HEK293 (cell line): Measurements from ENCODE around the gene TBC1D5.
A peak's percentile ranks its signal among the peaks of the same experiment; 100 is the strongest.

Experiments
- CTCF ChIA-PET: fragments of 350-600 bp; formaldehyde crosslinking; extraction: SDS; loops from one replicate; lab custom pipeline; 2021; ENCODE audit warnings: antibody characterized with exemption; lab: Yijun Ruan, JAX
- POLR2A ChIA-PET: fragments of 300-600 bp; formaldehyde crosslinking; extraction: SDS; loops from one replicate; lab custom pipeline; 2020; ENCODE audit warnings: antibody characterized with exemption, inconsistent platforms; lab: Yijun Ruan, JAX
- H3K27ac ChIP-seq: fragments of 200-500 bp; sonication (Bioruptor generic); 2 replicates; pipeline ENCODE4 v1.5.1; 2014; ENCODE audit warnings: low read depth, low read length, control low read depth, inconsistent platforms; ENCODE audit errors: extremely low read depth
- H3K36me3 ChIP-seq, 2 experiments: fragments of 200-500 bp in 1 of 2; sonication (Bioruptor generic) in 1 of 2; 1 replicate in 1 of 2; 2 replicates in 1 of 2; pipeline ENCODE4 v1.5.1; 2014 to 2017; ENCODE audit warnings: inconsistent platforms in 2 of 2, low read length in 2 of 2; ENCODE audit not compliant: control insufficient read depth in 2 of 2, insufficient read depth in 1 of 2
- H3K4me1 ChIP-seq: fragments of 200-500 bp; sonication (Bioruptor generic); 2 replicates; pipeline ENCODE4 v1.5.1; 2014; ENCODE audit warnings: mild to moderate bottlenecking, low read length, inconsistent platforms; ENCODE audit not compliant: control insufficient read depth, insufficient read depth
- H3K4me3 ChIP-seq: 2 replicates; pipeline ENCODE4 v1.5.1; 2011; ENCODE audit warnings: low read depth, mild to moderate bottlenecking, control low read depth, low read length, moderate library complexity
- H3K9me3 ChIP-seq: fragments of 200-500 bp; sonication (Bioruptor generic); 2 replicates; pipeline ENCODE4 v1.5.1; 2014; ENCODE audit warnings: low read depth, low read length, inconsistent platforms; ENCODE audit not compliant: control insufficient read depth, insufficient read depth
- FEZF1 ChIP-seq: fragments of 450-650 bp; formaldehyde crosslinking; IDR thresholded peaks from 2 replicates; pipeline ENCODE4 v1.5.1; 2016; ENCODE audit warnings: missing biosample characterization, missing genetic modification characterization
- HOXC10 ChIP-seq: sonication (generic); formaldehyde crosslinking; IDR thresholded peaks from 2 replicates; pipeline ENCODE4 v1.8.1; 2023; ENCODE audit warnings: mild to moderate bottlenecking, missing genetic modification reagents
- HOXD13 ChIP-seq: sonication (generic); formaldehyde crosslinking; IDR thresholded peaks from 2 replicates; pipeline ENCODE4 v1.8.0; 2022; ENCODE audit warnings: missing genetic modification reagents, borderline replicate concordance
- OSR2 ChIP-seq: fragments of 450-650 bp; formaldehyde crosslinking; IDR thresholded peaks from 2 replicates; pipeline ENCODE4 v1.5.1; 2016; ENCODE audit warnings: missing biosample characterization, missing genetic modification characterization
- PRDM1 ChIP-seq: fragments of 450-650 bp; formaldehyde crosslinking; IDR thresholded peaks from 2 replicates; pipeline ENCODE4; 2016; ENCODE audit warnings: missing biosample characterization, missing genetic modification characterization
- PRDM4 ChIP-seq: fragments of 450-650 bp; formaldehyde crosslinking; IDR thresholded peaks from 2 replicates; pipeline ENCODE4 v1.5.1; 2017; ENCODE audit warnings: missing biosample characterization, missing genetic modification characterization
- PRDM6 ChIP-seq: fragments of 450-650 bp; formaldehyde crosslinking; IDR thresholded peaks from 2 replicates; pipeline ENCODE4 v1.5.1; 2017; ENCODE audit warnings: missing biosample characterization, missing genetic modification characterization
- SP7 ChIP-seq: fragments of 450-650 bp; formaldehyde crosslinking; IDR thresholded peaks from 2 replicates; pipeline ENCODE4 v1.5.1; 2016; ENCODE audit warnings: missing biosample characterization, missing genetic modification characterization
- ZBTB17 ChIP-seq: fragments of 450-650 bp; formaldehyde crosslinking; IDR thresholded peaks from 2 replicates; pipeline ENCODE4 v1.5.1; 2016; ENCODE audit warnings: missing biosample characterization, missing genetic modification characterization
- ZNF202 ChIP-seq: fragments of 450-650 bp; formaldehyde crosslinking; IDR thresholded peaks from 2 replicates; pipeline ENCODE4 v1.5.1; 2016; ENCODE audit warnings: missing biosample characterization, missing genetic modification characterization, borderline replicate concordance
- ZNF223 ChIP-seq: fragments of 450-650 bp; formaldehyde crosslinking; IDR thresholded peaks from 2 replicates; pipeline ENCODE4 v1.5.1; 2016; ENCODE audit warnings: missing biosample characterization, missing genetic modification characterization
- ZNF473 ChIP-seq: fragments of 450-650 bp; formaldehyde crosslinking; IDR thresholded peaks from 2 replicates; pipeline ENCODE4 v1.5.1; 2017; ENCODE audit warnings: missing biosample characterization, missing genetic modification characterization
- ZNF513 ChIP-seq: fragments of 450-650 bp; IDR thresholded peaks from 2 replicates; pipeline ENCODE4 v1.5.1; 2018; ENCODE audit warnings: missing biosample characterization, missing genetic modification characterization
- ZNF654 ChIP-seq: fragments of 450-650 bp; formaldehyde crosslinking; IDR thresholded peaks from 2 replicates; pipeline ENCODE4 v1.5.1; 2016; ENCODE audit warnings: low read depth, missing biosample characterization, missing genetic modification characterization
- ZNF658 ChIP-seq: fragments of 450-650 bp; formaldehyde crosslinking; IDR thresholded peaks from 2 replicates; pipeline ENCODE4; 2016; ENCODE audit warnings: missing biosample characterization, missing genetic modification characterization
- ZNF692 ChIP-seq: fragments of 450-650 bp; formaldehyde crosslinking; IDR thresholded peaks from 2 replicates; pipeline ENCODE4 v1.5.1; 2016; ENCODE audit warnings: missing biosample characterization, missing genetic modification characterization
- TF ChIP-seq, protein P1 (sequence below): fragments of 450-650 bp; formaldehyde crosslinking; conservative IDR thresholded peaks from 2 replicates; pipeline ENCODE4 v1.5.1; 2016; ENCODE audit warnings: low read depth, missing biosample characterization, missing genetic modification characterization
- TF ChIP-seq, protein P2 (sequence below): fragments of 450-650 bp; formaldehyde crosslinking; IDR thresholded peaks from 2 replicates; pipeline ENCODE4 v1.5.1; 2016; ENCODE audit warnings: missing biosample characterization, missing genetic modification characterization
- TF ChIP-seq, protein P3 (sequence below): fragments of 450-650 bp; IDR thresholded peaks from 2 replicates; pipeline ENCODE4 v1.5.1; 2018; ENCODE audit warnings: missing biosample characterization, mild to moderate bottlenecking, missing genetic modification characterization

The TBC1D5 gene

GRCh38 chr3:17645074-17645698, 97.2 kb downstream of the TBC1D5 start (continued):
- TF ChIP-seq, protein P1, sequence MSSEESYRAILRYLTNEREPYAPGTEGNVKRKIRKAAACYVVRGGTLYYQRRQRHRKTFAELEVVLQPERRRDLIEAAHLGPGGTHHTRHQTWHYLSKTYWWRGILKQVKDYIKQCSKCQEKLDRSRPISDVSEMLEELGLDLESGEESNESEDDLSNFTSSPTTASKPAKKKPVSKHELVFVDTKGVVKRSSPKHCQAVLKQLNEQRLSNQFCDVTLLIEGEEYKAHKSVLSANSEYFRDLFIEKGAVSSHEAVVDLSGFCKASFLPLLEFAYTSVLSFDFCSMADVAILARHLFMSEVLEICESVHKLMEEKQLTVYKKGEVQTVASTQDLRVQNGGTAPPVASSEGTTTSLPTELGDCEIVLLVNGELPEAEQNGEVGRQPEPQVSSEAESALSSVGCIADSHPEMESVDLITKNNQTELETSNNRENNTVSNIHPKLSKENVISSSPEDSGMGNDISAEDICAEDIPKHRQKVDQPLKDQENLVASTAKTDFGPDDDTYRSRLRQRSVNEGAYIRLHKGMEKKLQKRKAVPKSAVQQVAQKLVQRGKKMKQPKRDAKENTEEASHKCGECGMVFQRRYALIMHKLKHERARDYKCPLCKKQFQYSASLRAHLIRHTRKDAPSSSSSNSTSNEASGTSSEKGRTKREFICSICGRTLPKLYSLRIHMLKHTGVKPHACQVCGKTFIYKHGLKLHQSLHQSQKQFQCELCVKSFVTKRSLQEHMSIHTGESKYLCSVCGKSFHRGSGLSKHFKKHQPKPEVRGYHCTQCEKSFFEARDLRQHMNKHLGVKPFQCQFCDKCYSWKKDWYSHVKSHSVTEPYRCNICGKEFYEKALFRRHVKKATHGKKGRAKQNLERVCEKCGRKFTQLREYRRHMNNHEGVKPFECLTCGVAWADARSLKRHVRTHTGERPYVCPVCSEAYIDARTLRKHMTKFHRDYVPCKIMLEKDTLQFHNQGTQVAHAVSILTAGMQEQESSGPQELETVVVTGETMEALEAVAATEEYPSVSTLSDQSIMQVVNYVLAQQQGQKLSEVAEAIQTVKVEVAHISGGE (tag by site-specific recombination): no peak
- TF ChIP-seq HOXD13 (no peak), ZNF658 (tag by site-specific recombination) (no peak), PRDM6 (tag by site-specific recombination) (peak; percentile 41; the same call in 1 of the 2 replicates), HOXC10 (CRISPR knock-in tag) (no peak), ZNF654 (tag by site-specific recombination) (peak; percentile 56), ZBTB17 (tag by site-specific recombination) (peak; percentile 39; the same call in 1 of the 2 replicates), PRDM1 (tag by site-specific recombination) (peak; percentile 25; the same call in 1 of the 2 replicates), OSR2 (tag by site-specific recombination) (no peak), ZNF223 (tag by site-specific recombination) (no peak), SP7 (peak; percentile 96), ZNF513 (tag by site-specific recombination) (no peak), PRDM4 (peak; percentile 86), FEZF1 (tag by site-specific recombination) (no peak)
- TF ChIP-seq, protein P2, sequence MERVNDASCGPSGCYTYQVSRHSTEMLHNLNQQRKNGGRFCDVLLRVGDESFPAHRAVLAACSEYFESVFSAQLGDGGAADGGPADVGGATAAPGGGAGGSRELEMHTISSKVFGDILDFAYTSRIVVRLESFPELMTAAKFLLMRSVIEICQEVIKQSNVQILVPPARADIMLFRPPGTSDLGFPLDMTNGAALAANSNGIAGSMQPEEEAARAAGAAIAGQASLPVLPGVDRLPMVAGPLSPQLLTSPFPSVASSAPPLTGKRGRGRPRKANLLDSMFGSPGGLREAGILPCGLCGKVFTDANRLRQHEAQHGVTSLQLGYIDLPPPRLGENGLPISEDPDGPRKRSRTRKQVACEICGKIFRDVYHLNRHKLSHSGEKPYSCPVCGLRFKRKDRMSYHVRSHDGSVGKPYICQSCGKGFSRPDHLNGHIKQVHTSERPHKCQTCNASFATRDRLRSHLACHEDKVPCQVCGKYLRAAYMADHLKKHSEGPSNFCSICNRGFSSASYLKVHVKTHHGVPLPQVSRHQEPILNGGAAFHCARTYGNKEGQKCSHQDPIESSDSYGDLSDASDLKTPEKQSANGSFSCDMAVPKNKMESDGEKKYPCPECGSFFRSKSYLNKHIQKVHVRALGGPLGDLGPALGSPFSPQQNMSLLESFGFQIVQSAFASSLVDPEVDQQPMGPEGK (tag by site-specific recombination): no peak
- TF ChIP-seq, all 188 proteins: peak for 8

DNA sequence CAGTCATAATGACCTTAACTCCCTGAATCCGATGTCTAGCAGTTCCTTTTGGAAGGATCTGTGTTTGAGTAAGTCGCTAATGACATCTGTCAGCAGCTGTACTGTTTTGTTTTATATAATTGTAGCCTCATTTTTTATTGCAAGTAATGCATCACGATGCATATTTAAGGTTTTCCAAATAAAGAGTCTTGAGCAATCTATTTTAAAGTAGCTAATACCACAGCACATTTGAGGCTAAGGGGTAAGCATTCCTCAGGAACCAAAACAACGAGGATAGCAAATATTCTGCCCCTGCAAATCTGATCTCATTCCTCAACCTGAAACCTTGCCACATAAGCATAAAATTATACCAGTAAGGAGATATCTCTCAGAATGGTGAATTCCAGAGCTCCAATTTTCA, 98.7 kb downstream of the TBC1D5 start:
- POLR2A ChIA-PET: no interaction called here
- H3K36me3 ChIP-seq: no peaks in the 10 kb centered on the region
- H3K9me3 ChIP-seq: no peaks in the 10 kb centered on the region
- H3K4me3 ChIP-seq: no peak overlapping the region
- TF ChIP-seq ZNF692 (no peak), ZNF473 (tag by site-specific recombination) (no peak), ZNF202 (no peak)
- TF ChIP-seq, protein P3, sequence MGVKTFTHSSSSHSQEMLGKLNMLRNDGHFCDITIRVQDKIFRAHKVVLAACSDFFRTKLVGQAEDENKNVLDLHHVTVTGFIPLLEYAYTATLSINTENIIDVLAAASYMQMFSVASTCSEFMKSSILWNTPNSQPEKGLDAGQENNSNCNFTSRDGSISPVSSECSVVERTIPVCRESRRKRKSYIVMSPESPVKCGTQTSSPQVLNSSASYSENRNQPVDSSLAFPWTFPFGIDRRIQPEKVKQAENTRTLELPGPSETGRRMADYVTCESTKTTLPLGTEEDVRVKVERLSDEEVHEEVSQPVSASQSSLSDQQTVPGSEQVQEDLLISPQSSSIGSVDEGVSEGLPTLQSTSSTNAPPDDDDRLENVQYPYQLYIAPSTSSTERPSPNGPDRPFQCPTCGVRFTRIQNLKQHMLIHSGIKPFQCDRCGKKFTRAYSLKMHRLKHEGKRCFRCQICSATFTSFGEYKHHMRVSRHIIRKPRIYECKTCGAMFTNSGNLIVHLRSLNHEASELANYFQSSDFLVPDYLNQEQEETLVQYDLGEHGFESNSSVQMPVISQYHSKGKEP: peak; percentile 53; the same call in 1 of the 2 replicates
- no peak overlapping the region for H3K27ac ChIP-seq
- CTCF ChIA-PET: interaction anchor here (5.9 kb wide), 1 partner anchor 198 kb away, joined by 72 read pairs; no protein-coding TSS in a partner anchor
- H3K4me1 ChIP-seq: peaks cover 4% of the 10 kb centered on the region
